Effector CD8-positive, alpha-beta T cell (primary cell): ENCODE results near the gene FKBP11.
A peak's percentile ranks its signal among the peaks of the same experiment; 100 is the strongest.

ENCODE experiments used
- DNase-seq: peaks from one replicate; lab custom pipeline; 2025; lab: John Stamatoyannopoulos, UW
- total RNA-seq, 4 experiments: gene quantifications; one replicate each; lab custom pipeline; 2026; lab: John Stamatoyannopoulos, UW

FKBP11 gene
- 19.4 to 27.6 (median 23.1) reads per million in 4 experiments for total RNA-seq

- peak; percentile 64 for DNase-seq
Measured at GRCh38 chr12:48925304-48926011, at the start of gene FKBP11. Gene FKBP11 (minus strand): TSS chr12:48925492. CDS start chr12:48925428, 64 bp downstream.

DNA sequence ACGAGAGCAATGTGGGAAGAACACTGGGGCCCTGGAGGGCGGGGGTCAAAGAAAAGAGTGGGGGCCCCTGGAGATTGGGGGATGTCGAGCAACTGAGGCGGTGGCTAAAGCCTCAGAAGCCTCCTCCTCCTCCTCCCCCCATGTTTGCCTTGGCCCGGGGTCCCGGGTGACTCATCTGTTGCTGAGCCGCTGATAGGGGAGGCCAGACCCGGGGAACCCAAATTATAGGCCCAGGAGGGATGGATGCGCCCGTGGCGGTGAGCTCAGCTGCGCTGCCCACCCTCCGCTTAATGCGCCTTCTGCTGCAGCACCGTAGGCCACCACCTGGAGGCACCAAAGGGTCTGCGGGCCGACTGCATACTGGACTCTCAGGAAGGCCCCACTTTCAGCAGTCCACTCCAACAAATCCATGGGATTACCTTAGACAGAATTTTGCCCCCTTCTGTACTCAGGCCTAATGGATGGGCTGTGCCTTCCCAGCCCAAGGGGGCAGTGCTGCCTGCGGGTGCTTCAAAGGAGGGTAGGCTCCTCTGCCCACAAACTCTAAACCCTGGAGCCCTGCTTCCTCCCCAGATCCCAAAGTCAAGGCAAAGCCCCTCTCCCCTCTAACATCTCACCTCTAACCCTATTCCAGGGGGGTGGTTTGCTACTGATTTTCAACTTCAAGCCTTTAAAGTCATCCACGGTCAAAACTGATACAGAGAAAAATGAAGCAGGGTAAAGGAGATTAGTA, 48.8 kb upstream of the FKBP11 start:
- peak; percentile 19 for DNase-seq

GRCh38 chr12:48973531-48973930, 48.2 kb upstream of the FKBP11 start:
- no peak for DNase-seq

DNA sequence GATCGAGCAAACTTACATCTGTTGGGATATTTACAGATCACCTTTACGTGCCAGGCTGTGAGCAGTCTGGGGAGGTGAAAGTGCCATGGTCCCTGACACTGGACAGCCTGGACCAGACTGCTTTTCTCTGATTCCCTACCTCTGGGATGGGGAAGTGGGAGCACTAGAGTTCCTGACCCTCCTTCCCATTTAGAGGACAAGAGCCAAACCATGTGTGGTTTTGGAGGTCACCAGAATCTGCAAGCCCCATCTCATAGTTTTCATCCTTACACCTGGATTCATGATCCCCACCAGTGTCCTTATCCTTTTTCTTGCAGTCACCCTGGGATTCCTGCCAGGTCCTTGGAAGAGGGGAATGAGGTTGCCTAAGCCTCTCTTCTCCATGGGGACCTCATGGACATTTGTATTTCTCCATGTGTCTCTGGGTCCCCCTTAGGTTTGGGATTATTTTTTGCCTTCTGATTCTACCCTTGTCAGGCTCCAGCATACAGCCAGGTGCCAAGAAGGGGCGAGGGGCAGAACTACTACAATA, 47.7 kb upstream of the FKBP11 start:
- no peak for DNase-seq

DNA sequence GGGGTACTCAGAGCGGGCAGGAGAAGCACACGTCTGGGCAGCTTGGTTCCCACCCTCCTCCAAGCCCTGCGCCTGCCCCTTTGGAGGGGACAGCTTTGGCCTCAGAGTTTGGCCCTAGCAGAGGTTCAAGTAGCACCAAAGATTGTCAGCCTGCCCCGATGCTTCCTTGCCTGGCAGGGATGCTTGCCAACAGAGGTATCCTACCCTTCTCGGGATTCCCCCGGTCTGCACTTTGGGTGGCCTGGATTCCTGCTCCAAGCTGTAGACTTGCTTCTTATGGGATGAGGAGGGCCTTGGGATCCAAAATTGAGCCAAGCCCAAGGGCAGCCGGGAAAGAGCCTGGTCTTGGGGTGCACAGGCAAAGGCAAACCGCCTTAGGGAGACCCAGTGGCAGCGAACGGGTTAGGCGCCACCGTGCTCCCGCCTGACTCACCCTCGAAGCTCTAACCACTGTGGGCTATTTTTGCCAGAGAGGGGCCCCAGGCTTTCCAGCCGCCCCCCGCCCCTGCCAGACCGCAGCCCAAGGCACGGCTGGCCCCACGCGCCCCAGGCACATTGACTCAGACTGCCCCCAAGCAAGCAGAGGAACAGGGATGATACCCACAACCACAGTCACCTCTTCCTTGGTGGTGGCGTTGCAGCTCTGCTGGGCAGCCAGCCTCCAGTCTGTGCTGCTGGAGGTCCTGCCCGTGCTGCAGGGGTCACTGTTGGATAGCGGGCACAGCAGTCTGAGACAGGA, 47.1 kb upstream of the FKBP11 start:
- DNase-seq = no peak

GRCh38 chr12:48970702-48971334, 45.5 kb upstream of the FKBP11 start:
- no peak for DNase-seq

- peak; percentile 23 for DNase-seq
Measured at GRCh38 chr12:48969833-48970701, 44.8 kb upstream of the FKBP11 start.

DNA sequence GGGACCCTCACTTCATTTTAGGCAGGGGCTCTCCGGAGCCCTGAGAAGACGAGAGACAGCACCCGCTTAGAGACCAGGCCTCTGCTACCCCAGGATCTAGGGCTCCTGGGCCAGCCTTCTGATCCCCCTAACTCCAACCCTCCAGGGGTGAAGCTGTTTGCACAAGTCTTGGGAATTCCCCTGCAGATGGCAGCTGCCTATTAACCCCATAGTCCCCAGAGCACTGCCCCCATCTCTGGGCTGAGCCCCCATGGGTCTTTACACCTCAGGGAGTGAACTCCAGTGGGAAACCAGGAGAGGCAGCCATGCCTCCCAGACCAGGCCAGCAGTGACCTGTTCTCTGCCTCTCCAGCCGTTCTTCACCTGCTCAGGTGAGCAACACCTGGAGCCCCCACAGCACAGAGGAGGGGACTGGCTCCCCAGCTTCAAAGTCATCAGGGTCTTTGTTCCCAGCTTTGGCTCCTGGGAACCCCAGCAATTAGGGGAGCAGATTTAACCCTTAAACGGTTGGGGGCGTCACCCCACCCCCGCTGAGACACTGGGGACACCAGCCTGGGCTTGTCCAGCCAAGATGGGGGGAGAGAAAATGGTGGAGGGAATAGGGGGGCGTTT, 44.0 kb upstream of the FKBP11 start:
- DNase-seq = no peak

DNA sequence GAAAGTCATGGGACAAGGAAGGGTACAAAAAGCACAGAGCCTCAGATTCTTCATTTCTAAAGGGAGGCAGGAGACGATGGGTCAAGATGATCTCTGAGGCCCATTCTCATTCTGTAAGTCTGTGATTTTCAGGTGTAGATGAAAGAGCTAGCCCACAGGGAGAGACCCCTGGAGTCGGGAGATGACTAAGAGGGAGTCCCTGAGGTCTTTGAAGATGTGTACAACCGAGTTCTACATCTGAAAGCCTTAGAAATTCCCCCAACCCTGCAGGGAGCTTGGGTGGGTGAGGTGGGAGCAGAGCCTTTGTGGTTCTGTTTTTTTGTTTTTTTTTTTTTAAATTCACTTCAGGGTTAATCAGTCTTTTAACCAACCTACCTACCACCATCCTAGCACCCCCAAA, 43.2 kb upstream of the FKBP11 start:
- DNase-seq = no peak

DNA sequence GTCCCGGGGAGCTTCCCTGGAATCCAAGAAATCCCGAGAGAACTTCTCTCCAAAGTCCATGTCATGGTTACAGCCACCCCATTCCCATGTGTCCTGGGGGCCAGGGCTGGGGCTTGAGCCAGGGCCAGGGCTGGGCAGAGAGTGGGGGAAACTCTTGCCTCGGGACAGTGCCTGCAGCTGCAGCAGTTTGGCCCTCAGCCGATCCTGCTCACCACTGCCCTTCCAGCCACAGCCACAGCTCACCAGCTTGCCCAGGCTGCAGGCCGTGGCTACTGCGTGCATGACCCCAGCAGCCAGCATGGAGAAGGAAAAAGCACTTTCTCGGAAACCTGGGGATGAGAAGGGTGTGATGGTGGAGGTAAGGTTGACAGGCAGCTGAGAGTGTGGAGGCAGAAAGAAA, 42.7 kb upstream of the FKBP11 start:
- DNase-seq = no peak

GRCh38 chr12:48966177-48966895, 41.0 kb upstream of the FKBP11 start:
- DNase-seq = no peak

DNA sequence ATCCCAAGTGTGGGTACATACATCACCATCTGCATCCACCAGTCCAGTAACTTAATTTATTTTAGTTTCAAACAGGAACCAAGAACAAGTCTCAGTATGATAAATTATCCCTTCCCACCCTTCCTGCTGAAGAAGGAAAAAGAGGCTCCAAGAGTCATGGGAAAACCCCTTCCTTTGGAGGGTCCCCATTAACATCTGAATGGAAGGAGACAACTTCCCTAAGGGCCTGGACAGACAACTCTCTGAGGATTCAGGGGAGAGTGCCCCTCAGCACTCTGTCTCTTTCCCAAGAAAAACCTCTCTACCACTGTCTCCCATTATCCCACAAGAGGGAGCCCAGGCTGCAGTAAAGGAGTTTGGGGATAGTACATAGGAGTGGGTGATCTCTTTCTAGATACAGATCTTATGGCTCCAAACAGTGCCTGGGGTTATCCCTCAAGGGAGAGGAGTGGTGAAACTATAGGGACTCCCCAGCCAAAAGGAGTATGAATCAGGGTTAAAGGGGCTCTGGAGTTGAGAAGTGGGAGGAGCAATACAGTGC, 40.1 kb upstream of the FKBP11 start:
- no peak for DNase-seq

- DNase-seq = no peak
Measured at GRCh38 chr12:48961801-48962200, 36.5 kb upstream of the FKBP11 start.

- no peak for DNase-seq
Measured at GRCh38 chr12:48961331-48961730, 36.0 kb upstream of the FKBP11 start.

DNA sequence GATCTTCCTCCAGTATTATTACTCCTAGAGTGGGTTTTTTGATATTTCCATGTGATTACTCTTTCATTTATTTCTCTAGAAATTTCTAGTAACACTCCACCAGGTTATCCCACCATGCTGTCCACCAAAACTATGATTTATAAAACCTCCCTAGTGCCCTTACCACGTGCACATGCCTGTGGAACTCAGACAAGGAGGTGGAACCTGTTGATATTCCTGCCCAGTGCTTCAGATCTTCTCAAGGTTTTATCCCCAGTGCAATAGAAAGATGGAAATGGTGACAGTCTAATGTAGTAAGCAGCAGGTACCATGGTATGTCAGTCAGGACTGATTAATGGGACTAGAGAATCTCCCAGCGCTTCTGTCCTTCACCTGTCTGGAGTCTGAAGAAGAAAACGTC, 35.5 kb upstream of the FKBP11 start:
- no peak for DNase-seq

GRCh38 chr12:48958049-48958388, 32.7 kb upstream of the FKBP11 start:
- no peak for DNase-seq

GRCh38 chr12:48957141-48958048, 32.1 kb upstream of the FKBP11 start, which contains the start of gene ARF3:
Gene ARF3 (minus strand): TSS chr12:48957487. CDS start chr12:48941095, 16,392 bp downstream.
- peak; percentile 88 for DNase-seq
